HAP-1 (cell line): Measurements from ENCODE around the gene DMKN.

Source experiments
- DNase-seq, 2 experiments: peaks; one replicate each; pipeline ENCODE4 v3.0.0-alpha.2; 2016 to 2020; ENCODE audit warnings: low spot score in 2 of 2
- H3K27me3 ChIP-seq: fragments of 250-450 bp; sonication (Bioruptor Pico); 2 replicates; pipeline ENCODE4 v1.5.1; 2020; ENCODE audit warnings: low read depth, mild to moderate bottlenecking, moderate library complexity
- H3K36me3 ChIP-seq: fragments of 250-450 bp; sonication (Bioruptor Pico); replicated peaks from 2 replicates; pipeline ENCODE4 v1.5.1; 2020; ENCODE audit warnings: mild to moderate bottlenecking
- H3K4me1 ChIP-seq: fragments of 250-450 bp; sonication (Bioruptor Pico); 2 replicates; pipeline ENCODE4 v1.5.1; 2020; ENCODE audit warnings: mild to moderate bottlenecking
- H3K4me3 ChIP-seq: fragments of 250-450 bp; sonication (Bioruptor Pico); 2 replicates; pipeline ENCODE4 v1.5.1; 2020; ENCODE audit warnings: mild to moderate bottlenecking, moderate library complexity
- H3K9me3 ChIP-seq: fragments of 250-450 bp; sonication (Bioruptor Pico); 2 replicates; pipeline ENCODE4 v1.5.1; 2020; ENCODE audit warnings: mild to moderate bottlenecking, moderate library complexity
- in situ Hi-C: fragments of 300-500 bp; cut with MboI; formaldehyde crosslinking; loops from 3 replicates; pipeline ENCODE4 v1.14.3; 2020; ENCODE audit warnings: low sequenced_read_pairs, inconsistent platforms, mixed read lengths

DMKN gene

GRCh38 chr19:35509018-35509652 lies 4.3 kb downstream of the DMKN start:
- no peaks in the 10 kb centered on the region for H3K9me3 ChIP-seq
- H3K4me1 ChIP-seq, result peaks cover 6% of the 10 kb centered on the region; the same call in 1 of the 2 replicates
- peaks cover 15% of the 10 kb centered on the region for H3K36me3 ChIP-seq
- no peaks in the 10 kb centered on the region for H3K27me3 ChIP-seq
- in situ Hi-C loops, result no loop called here
- peak; percentile 56 to 77 for DNase-seq
- H3K4me3 ChIP-seq, result peak overlapping the region; percentile 47

- Histone ChIP-seq H3K4me3 (no peak overlapping the region), H3K27me3 (no peaks in the 10 kb centered on the region)
- DNase-seq, result no peak
Observed at GRCh38 chr19:35508129-35508528, 5.3 kb downstream of the DMKN start.

GRCh38 chr19:35507561-35507960 lies 5.9 kb downstream of the DMKN start:
- Histone ChIP-seq H3K4me1 (peaks cover 6% of the 10 kb centered on the region; the same call in 1 of the 2 replicates), H3K4me3 (no peak overlapping the region), H3K36me3 (peaks cover 15% of the 10 kb centered on the region), H3K27me3 (no peaks in the 10 kb centered on the region), H3K9me3 (no peaks in the 10 kb centered on the region)
- in situ Hi-C loops, result no loop called here
- DNase-seq, result no peak

More at GRCh38 chr19:35508129-35508528, 5.3 kb downstream of the DMKN start:
- Histone ChIP-seq H3K36me3 (peaks cover 15% of the 10 kb centered on the region), H3K9me3 (no peaks in the 10 kb centered on the region), H3K4me1 (peaks cover 6% of the 10 kb centered on the region; the same call in 1 of the 2 replicates)
- in situ Hi-C loops, result no loop called here

GRCh38 chr19:35506011-35506410 lies 7.4 kb downstream of the DMKN start:
- in situ Hi-C loops, result no loop called here
- Histone ChIP-seq H3K9me3 (no peaks in the 10 kb centered on the region), H3K36me3 (peaks cover 15% of the 10 kb centered on the region), H3K27me3 (no peaks in the 10 kb centered on the region), H3K4me1 (peaks cover 6% of the 10 kb centered on the region; the same call in 1 of the 2 replicates), H3K4me3 (no peak overlapping the region)
- no peak for DNase-seq

GRCh38 chr19:35502751-35503150 lies 10.7 kb downstream of the DMKN start:
- peaks cover 13% of the 10 kb centered on the region for H3K36me3 ChIP-seq
- no peaks in the 10 kb centered on the region for H3K27me3 ChIP-seq
- in situ Hi-C loops, result no loop called here
- no peak overlapping the region for H3K4me3 ChIP-seq
- DNase-seq, result no peak
- H3K4me1 ChIP-seq, result no peaks in the 10 kb centered on the region
- H3K9me3 ChIP-seq, result no peaks in the 10 kb centered on the region

DNA sequence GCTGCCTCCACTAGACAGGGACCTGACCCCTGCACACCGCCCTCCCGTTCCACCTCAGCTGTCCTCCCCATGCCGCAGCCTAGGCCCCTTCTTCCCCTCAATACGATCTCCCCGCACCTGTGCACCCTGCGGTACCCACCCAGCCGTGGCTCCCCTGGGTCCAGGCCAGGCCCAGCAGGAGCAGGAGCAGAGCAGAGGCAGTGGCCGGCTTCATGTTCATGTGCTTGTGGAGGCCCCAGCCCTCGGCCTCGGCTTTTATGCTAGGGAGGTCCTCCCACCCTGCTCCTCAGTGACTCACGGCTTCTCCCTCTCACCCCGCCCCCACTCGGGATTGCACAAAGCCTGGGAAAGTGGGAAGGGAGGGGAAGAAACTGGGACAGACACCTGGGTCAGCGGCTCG lies 11.8 kb downstream of the DMKN start:
- Histone ChIP-seq H3K36me3 (peaks cover 13% of the 10 kb centered on the region), H3K27me3 (no peaks in the 10 kb centered on the region), H3K4me1 (no peaks in the 10 kb centered on the region), H3K4me3 (no peak overlapping the region), H3K9me3 (no peaks in the 10 kb centered on the region)
- no peak for DNase-seq
- in situ Hi-C loops, result no loop called here

GRCh38 chr19:35500611-35501010 lies 12.8 kb downstream of the DMKN start:
- H3K9me3 ChIP-seq, result no peaks in the 10 kb centered on the region
- H3K4me3 ChIP-seq, result no peak overlapping the region
- H3K36me3 ChIP-seq, result peaks cover 9% of the 10 kb centered on the region
- in situ Hi-C loops, result no loop called here
- DNase-seq, result no peak
- H3K4me1 ChIP-seq, result no peaks in the 10 kb centered on the region
- H3K27me3 ChIP-seq, result no peaks in the 10 kb centered on the region

DNA sequence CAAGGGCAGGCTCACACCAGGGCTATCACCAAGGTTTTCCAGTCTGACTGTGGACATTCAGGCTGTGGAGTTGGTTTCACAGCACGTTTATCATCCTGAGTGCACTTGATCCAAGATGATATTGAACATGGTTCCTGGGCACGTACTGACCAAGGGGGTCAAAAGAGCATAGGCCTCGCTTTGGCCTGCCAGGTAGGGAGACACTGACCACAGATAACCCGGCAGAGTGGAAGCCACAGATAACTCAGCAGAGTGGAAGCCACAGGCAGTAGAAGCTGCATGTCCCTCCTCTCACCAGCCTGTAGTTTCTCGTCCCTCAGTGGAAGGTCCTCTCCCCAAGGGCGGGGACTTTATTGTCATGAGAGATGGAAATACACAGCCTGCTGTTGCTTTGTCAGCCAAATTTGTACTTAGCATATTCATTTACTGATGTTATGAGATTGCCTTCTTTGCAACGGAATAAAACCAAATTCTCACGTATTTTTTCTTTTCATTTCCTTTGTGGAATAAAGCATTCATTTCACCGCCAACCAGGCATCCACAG lies 14.4 kb downstream of the DMKN start:
- in situ Hi-C loops, result no loop called here
- no peaks in the 10 kb centered on the region for H3K9me3 ChIP-seq
- no peak overlapping the region for H3K4me3 ChIP-seq
- H3K36me3 ChIP-seq, result peaks cover 2% of the 10 kb centered on the region; the same call in 1 of the 2 replicates
- no peaks in the 10 kb centered on the region for H3K27me3 ChIP-seq
- peaks cover 2% of the 10 kb centered on the region; the same call in 1 of the 2 replicates for H3K4me1 ChIP-seq
- no peak for DNase-seq

GRCh38 chr19:35498220-35498619 lies 15.2 kb downstream of the DMKN start:
- Histone ChIP-seq H3K36me3 (0 out of 2 replicates have a peak, but pooled peaks cover 2% of the 10 kb centered on the region), H3K27me3 (no peaks in the 10 kb centered on the region; the same call in 1 of the 2 replicates), H3K4me1 (peaks cover 2% of the 10 kb centered on the region; the same call in 1 of the 2 replicates), H3K9me3 (no peaks in the 10 kb centered on the region), H3K4me3 (no peak overlapping the region)
- in situ Hi-C loops, result no loop called here
- no peak for DNase-seq

DNA sequence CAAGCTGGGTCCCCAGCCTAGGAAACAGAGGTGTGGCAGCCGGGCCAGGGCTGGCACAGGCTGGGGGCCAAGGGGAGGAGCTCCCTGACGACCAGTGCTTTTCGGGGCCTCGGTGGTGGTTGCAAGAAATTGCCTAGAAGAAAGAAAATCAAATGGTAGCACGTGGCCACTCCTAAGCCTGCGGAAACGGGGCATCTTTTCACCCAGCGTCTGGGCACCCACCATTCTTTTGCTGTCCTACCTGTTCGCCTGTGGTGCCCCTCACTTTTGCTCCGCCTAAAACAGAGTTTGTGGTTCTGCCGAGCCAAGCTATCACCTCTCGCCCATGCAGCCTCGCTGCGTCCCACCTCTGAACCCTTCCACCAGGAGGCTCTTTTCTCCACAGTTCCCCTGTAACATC lies 16.0 kb downstream of the DMKN start:
- Histone ChIP-seq H3K9me3 (no peaks in the 10 kb centered on the region), H3K27me3 (peaks cover 5% of the 10 kb centered on the region; the same call in 1 of the 2 replicates), H3K36me3 (0 out of 2 replicates have a peak, but pooled peaks cover 2% of the 10 kb centered on the region), H3K4me1 (peaks cover 2% of the 10 kb centered on the region; the same call in 1 of the 2 replicates), H3K4me3 (no peak overlapping the region)
- no peak for DNase-seq
- in situ Hi-C loops, result no loop called here

DNA sequence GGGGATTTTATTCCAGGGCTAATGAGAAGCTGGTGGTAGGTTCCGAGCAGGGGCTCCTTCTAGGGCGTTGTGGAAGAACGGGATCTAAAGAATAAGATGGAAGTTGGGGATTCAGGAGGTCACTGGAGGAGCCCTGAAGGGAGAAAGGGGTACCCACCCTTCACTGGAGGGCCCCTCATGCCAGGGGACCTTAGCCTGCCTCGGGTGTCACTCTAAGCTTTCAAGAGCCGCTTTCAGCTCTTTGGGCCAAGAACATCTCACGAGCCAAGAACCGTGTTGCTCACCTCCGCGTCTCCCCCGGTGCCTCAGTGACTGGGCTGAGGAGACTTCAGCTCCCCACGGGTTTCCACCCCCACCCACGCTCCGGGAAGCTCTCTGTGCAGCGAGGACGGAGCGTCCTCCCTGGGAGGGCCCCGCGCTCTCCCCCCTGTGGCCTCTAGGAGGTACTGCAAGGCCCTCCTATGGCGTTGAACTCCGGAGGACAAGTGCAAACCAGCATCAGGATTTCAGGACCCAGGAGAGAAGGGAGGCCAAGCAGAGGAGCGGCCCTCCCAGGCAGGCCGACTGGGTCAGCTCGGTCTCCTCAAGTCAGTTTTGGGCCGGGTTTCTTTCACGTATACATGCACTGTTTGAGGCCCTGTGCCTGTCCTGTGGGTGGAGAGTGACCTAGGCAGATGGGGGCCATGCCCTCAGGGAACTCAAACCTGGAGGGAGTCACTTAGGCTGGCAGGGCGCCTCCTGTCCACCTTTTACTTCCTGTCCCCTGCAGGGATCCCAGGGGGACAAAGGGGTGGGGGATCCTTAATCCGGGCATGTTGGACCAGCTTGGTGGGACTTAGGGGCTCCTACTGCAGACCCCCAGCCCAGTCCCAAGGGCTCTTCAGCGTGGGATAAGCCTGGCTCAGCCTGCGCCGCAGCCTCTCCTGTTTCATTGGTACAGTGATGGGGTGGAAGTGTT lies 18.1 kb downstream of the DMKN start:
- DNase-seq, result peak; percentile 61 to 77
- H3K4me3 ChIP-seq, result no peak overlapping the region

GRCh38 chr19:35493971-35494370 lies 19.5 kb downstream of the DMKN start:
- H3K4me1 ChIP-seq, result peaks cover 2% of the 10 kb centered on the region; the same call in 1 of the 2 replicates
- no peak for DNase-seq
- H3K27me3 ChIP-seq, result peaks cover 18% of the 10 kb centered on the region
- H3K9me3 ChIP-seq, result no peaks in the 10 kb centered on the region
- in situ Hi-C loops, result no loop called here
- no peak overlapping the region for H3K4me3 ChIP-seq
- no peaks in the 10 kb centered on the region for H3K36me3 ChIP-seq

More for the DNA sequence above, 18.1 kb downstream of the DMKN start:
- peaks cover 2% of the 10 kb centered on the region; the same call in 1 of the 2 replicates for H3K4me1 ChIP-seq
- in situ Hi-C loops, result no loop called here
- peaks cover 16% of the 10 kb centered on the region for H3K27me3 ChIP-seq
- no peaks in the 10 kb centered on the region for H3K9me3 ChIP-seq
- 0 out of 2 replicates have a peak, but pooled peaks cover 2% of the 10 kb centered on the region for H3K36me3 ChIP-seq

- peaks cover 23% of the 10 kb centered on the region for H3K27me3 ChIP-seq
- peaks cover 2% of the 10 kb centered on the region; the same call in 1 of the 2 replicates for H3K4me1 ChIP-seq
- no peak for DNase-seq
- H3K4me3 ChIP-seq, result no peak overlapping the region
- H3K9me3 ChIP-seq, result no peaks in the 10 kb centered on the region
- no peaks in the 10 kb centered on the region for H3K36me3 ChIP-seq
- in situ Hi-C loops, result no loop called here
Observed at GRCh38 chr19:35491836-35492360, 21.6 kb downstream of the DMKN start.
